Measurements from ENCODE around the gene ZBTB9.
A peak's percentile ranks its signal among the peaks of the same experiment; 100 is the strongest.

ZBTB9 gene

DNA sequence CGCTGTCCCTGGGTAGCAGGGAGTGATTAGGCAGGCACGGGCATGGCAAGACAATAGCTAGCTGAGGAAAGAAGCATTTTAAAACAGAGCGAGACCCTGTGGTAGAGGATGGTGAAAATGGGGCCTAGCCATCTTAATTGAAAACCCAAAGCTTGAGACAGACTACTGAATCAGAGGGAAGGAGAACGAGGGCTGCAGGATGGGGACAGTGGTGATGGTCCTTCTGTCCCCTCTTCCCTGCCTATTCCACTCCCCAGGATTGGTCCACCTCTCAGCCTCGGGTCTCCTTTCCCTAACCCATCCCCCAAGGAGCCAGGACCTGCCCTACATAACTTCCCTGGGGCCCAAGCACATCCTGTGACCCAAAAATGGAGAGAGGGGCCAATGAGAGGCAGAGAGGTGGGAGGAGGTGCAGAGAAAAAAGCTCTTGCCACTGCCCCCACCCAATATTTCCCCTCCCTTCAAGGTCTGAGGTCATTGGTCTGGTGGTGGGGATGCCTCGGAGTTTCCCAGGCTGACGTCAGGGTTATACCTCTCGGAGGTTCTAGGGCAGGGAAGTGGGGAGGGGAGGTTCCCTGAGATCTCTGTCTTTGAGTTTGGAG lies 35.6 kb upstream of the ZBTB9 start:
- no peak for DNase-seq

DNA sequence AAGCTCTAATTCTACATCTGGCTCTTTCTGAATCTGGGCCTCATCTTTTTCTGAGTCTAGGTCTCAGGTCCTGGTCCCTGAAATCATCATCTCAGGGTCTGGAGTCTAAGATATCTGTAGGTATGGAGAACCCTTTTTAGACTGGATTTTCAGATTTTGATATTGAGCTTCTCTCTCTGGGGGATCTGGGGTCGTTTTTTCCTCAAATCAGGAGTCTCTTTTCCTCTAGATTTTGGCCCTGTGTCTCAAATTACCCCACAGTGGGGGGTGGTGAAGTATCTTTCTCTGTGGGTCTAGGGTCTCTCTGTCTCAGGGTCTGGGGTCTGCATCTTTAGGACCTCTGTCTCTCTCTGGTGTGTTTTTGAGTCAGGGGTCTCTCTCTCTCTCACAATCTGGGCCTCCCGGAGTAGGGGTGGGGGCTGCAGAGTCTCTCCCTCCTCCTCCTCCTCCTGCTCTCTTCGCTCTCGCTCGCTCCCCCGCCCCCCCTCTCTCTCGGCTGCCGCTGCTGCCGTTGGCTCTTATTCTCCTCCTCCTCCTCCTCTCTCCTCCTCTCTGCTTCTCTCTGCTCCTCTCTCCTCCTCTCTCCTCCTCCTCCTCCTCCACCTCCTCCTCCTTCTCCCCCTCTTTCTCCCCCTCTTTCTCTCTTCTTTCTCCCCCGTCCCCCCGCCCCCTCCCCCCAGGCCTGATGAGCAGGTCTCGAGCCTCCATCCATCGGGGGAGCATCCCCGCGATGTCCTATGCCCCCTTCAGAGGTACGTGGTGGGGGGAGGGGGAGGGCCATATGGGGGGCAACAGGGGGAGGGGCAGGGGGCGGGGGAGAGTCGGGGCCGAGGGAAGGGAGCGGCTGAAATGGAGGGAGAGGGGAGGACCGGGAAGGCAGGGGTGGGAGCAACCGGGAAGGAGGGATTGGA lies 34.5 kb upstream of the ZBTB9 start, which contains the start of gene SYNGAP1:
Gene SYNGAP1, plus strand, starts transcription at position 486 of the 911 bp plus-strand sequence. Its CDS starts 200 bp downstream, at position 686.
- DNase-seq = peak; percentile 50

DNA sequence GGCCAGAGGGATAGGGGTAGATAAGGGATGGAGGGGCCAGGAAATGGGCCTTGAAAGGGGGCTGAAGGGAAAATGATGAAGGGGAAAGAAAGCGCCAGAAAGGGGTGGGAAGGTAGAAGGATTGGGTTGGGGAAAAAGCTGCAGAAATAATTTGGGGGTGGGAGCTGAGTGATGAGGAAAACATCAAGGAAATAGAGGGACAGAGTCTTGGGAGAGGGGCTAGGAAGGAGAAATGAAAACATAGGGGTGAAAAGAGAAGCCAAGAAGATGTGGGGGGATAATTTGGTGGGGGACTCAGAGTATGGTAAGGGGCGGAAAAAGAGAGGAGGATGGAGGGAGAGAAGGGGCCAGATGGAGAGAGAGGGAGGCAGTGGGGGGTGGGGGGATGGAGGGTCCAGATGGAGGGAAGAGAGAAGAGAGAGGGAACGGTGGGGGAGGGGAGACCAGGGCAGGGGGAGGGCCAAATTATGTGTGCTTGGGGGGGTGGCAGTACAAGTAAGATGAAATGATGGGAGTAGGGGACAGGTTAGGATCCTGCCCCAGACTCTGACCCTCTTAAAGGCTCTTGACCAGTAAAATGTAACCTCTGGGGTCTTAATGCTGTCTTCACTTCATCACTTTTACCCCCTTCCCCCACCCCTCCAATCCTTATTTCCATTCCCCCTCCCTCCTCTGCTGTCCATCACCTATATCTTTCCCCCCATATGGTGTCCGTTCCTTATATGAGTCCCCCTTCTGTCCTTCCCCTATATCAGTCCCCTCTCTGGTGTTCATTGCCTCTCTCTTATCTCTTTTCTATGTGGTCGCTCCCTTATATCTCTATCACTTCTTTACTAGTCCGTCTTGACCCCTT lies 33.7 kb upstream of the ZBTB9 start:
- DNase-seq = no peak

DNA sequence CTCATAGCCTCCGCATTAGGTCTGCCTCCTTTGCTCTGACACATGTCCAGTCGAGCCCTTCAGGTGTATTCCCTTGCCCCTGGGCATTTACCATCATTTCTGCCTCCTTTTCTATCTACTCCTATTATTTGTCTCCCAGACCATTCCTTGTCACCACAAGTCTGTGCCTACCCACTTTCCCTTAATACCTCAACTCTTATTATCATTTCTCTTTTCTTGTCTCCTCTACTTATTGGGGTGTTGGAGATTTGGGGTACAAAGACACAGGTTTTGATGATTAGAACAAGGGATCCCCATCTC lies 33.1 kb upstream of the ZBTB9 start:
- DNase-seq = no peak

DNA sequence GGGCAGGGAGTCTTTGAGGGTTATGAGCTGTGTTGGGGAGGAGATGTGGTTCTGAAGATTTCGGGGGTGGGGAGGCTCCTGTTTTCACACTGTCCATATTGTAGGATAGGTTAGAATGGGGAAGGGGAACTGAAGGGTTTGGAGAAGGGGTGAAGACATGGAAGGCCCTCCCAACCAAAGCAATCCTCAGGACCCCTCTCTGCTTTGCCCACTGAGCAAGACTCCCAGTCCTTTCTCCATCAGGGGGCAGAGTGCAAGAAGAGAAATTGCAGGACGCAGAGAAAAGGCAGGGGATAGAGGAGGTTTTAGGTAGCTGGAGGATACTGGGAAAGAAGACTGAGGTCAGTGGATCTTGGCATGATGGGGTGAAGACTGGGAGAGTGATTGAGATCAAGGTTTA lies 30.6 kb upstream of the ZBTB9 start:
- no peak for DNase-seq

DNA sequence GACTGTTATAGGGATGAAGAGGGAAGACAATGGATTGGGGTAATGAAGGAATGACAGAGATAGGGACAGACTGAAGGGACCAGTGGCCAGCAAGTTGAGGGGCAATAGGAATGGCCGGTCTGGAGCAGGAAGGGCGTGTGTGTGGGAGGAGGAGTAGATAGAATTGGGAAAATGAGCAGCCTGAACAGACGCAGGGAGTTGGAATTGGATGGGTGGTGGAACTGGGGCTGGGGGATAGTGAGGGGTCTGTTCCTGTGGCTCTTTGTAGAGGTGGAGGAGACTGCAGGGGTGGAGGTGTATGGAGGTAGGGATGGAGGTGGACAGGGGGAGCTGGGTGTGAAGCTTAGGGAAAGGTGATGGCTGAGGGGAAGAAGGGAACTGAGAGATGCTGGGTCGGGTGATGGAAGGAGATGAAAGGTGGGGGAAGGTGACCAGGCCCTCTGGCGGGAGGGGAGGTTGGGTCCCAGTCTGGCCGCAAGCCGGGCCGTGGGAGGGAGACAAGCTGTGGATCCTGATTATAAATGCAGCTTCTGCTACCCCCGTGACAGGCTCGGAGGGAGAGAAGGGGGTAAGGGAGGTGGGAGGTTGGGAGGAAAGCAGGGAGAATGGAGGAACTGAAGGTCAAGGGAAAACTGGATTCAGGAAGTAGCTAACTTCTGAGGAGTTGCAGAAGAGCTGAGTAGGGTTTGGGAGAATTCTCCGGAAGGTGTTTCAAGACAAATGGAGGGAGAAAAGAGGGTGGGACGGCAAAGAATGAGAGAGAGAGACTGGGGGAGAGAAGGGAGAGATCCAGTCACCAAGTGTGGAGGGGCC lies 29.3 kb upstream of the ZBTB9 start:
- no peak for DNase-seq

DNA sequence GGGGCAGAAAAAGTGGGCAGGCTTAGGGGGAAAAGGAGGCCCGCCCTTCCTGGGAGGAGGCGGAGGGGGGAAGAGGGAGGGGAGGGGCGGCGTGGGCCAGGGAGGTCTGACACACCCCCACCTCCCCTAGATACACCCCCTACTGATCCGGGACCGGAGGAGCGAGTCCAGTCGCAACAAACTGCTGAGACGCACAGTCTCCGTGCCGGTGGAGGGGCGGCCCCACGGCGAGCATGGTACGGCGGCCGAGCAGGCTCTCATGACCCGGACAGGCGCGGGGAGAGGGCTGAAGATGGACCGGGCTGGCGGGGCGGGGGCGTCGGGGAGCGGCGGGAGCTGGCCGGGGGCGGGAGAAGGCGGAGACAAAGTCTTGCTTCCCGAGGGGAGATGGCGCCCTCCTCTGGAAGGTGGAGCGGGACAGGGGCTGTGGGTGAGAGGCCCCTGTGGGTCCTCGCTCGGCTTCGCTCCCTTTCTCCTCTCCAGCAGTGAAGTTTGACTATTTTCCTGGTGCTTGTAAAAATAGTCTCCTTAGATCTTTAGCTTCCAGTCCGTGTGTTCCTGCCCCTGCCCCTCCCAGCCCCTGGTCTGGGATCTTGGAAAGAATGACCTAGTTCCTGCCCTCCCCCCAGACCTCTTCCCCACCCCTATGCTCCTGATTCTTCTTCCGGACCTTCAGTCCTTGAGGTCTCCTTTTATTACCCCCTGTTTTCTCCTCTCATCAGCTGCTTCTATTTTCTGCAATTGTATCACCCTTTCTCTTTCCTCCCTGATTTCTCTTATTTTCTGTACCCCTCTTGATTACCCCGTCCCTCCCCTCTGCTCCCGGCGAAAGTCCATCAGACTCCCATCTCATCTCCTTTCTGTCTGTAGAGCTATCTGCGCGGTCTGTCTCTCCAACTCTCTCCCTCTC lies 28.5 kb upstream of the ZBTB9 start:
- peak; percentile 93 for DNase-seq

DNA sequence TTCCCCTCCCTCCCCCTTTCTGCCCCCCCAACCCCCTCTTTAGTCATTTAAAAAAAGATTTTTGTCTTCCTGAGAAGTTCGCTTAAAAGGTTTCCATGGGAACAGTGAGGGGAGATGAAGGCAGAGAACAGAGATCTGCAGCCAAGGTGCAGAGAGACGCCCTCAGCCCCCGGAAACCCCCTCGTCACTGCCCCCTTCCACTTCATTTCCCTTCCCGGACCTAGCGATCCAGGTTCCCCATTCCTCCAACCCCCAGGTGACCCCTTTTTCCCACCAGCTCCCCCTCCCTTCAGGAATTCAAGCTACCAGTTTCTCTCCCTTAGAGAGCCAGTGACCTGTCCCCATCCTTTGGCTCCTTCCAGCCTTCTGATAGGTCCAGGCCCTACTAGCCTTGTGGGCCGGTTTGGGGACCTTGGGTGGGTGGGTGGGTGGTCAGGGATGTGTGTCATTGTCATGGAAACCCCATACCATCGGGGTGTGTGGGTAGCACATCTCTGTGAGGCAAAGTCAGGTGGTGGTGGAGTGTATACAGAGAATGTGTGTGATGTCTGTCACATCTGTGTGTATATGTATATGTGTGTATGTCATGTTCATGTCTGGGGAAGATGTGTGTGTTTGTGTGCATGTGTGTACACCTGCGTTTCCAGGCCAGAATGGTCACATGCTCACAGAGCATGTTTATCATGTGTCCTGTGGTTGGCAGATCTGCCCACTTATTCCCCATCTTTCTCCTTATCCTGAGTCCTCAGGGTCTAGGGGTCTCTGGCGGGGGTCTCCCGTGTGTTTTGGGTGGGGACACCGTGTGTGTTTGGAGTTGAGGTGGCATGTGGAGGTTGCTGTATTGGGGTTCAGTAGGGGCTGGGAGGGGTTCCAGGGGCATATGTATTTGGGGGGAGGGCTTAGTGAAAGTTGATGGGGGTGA lies 27.5 kb upstream of the ZBTB9 start:
- DNase-seq = no peak

DNA sequence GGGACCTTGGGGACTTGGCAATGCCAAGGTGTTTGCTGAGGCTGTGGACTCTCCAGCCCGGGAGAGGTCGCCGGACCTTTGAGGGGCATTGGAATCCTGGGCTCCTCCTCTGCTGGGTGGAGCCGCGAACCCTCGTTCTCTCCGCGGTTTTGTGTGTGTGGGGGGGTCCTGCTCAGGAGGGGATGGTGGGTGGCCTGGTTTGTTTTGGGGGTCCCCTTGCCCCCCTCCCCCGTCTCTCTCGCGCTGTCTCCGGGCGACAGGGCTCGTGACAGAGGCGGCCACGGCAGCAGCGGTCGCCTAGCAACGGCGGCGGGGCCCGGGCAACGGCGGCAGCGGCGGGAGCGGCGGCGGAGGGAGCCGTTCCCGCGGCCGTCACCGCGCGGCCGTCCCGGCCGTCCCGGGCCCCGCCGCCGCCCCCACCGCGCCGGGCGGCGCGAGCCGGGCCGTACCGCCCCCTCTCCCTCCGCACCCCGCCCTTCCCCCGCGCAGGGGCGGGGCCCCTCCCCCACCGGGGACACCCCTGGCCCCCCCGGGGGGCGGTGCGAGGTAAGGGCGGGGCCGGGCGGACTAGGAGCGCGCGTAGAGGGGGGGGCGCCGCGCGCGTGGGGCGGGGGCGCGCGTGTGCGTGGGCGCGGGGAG lies 26.7 kb upstream of the ZBTB9 start:
- DNase-seq = no peak

DNA sequence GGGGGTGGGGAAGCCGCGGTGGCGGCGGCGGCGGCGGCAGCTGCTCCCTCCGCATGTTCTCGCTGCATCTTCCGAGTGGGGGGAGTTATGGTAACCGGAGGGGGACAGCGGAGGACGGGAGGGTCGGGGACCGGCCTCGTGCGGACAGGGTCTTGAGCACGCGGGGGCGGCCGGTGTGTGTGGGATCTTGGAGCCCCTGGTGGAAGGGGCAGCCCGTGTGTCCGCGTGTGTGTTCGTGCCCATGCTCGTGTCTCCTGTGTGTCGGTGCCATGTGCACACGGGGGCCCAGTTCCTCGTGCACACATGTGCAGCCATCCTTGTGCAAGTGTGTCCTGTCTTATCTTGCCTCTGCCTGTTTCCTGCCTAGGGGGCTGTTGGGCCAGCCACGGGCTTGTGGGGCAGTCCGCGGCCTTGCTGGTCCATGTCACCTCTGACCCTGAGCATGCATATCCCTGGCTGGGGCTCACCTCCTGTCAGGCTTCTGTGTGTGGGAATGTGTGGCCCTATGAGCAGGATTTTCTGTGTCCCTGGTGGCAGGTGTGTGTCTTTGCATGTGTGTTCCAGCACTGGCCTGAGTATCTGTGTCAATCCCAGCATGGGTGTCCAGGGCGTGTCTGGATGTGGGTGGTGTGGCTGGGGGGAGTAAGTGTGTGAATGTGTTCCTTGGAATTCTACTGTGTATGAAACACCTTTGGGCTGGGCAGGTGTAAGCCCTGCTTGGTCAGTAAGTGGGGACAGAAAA lies 26.0 kb upstream of the ZBTB9 start:
- DNase-seq = no peak

DNA sequence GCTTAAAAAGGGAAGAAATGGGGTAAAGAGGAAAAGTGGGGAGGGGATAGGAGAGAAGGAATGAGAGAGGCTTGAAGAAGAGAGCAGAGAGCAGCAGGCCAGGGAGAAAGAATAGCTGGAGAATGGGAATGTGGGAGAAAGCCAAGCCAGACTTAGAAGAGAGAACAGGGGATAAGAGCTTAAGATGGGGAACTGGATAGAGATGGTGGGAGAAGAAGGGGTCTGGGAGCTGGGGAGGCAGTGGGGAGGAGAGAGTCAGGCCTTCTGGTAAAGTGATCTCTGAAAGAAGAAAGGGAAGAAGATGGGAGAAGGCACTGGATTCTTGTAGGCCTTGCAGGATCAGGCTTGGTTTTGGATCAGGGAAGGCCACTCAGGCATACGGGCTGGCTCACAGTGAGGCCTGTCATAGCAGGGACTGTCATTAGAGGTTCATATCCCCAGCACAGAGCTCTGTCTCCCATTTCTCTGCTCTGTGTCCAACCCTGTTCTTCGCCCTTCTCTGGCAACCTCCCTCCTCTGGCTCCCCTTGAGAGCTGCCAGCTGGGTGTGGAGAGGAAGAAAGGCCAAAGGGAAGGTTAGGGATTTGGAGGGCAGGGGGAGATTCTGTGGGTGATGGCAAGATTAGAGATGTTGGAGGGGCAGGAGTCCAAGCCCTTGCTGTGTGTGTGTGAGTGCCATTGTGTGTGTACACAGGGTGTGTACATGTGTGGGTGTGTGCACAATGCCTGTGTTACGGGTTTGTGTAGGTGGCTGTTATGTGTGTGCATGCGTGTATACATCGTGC lies 25.2 kb upstream of the ZBTB9 start:
- DNase-seq = no peak

DNA sequence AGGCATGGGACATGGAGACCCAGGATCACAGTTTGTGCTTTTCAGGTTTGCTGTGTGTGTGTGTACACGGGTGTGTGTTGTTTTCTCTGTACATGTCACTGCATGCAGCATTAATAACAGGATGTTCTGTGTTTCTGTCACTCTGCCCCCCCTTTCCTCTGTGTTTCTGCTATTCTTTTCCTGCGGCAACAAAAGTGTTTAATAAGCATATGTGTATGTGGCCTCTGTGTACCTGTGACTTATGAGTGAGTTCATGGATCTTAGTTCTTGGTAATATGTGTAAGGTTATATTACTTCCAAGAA lies 24.7 kb upstream of the ZBTB9 start:
- no peak for DNase-seq

DNA sequence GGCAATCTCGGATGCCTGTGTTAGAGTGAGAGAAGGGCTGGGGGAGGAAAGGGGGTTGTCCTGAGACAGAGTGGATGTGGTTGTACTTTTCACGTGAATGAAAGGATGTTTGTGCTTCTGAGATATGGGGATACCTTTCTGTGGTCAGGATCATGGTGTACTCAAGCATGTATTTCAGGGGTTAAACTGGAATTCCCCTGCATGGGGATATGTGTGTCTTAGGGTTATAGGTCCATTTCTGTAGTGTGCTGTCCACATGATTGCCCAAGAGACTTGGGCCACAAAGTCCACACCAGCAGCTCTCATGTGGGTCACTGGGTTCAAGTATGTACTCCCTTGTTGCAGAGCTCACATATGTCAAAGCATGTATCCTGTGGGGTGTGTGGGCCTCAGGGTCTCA lies 24.0 kb upstream of the ZBTB9 start:
- DNase-seq = no peak

DNA sequence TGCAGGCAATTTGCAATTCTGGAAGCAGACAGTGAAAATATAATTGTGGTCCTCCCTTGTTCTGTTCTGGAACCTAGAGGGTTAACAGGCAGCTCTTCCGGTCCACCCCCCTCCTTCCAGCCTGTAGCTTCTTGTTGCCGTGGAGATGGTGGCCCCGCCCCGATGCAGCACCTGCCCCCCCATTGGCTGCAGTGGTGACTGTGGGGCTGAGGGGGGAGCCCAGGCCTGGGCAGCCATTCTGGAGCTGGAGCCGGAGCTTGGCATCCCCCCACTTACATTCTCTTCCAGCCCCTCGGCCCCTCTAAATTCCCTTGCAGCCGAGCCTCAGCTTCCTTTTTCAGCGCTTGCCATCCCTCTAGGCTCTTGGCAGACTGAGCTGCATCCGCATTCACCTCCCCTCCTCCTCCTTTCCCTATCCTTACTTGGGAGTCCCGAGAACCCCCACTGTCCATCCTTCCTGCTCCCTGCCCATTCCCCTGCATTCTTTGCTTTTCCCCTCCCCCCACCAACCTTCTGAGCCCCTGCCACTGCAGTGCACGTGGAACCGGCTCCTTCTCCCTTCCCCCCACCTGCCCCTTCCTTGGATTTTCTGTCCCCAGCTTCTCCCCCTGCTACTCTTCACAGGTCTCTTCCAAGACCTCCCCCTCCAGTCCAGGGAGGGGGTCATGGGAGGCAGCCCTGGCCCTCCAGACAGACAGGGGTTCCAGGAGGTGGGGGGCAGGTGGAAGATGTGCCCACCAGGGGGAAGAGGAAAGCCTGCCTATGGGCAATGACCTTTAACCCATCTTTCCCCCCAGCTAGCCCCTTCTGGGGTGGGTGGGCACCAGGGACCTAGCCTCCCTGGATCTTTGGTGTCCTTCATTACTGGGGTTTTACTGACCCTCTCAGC lies 23.1 kb upstream of the ZBTB9 start:
- DNase-seq = peak; percentile 74

DNA sequence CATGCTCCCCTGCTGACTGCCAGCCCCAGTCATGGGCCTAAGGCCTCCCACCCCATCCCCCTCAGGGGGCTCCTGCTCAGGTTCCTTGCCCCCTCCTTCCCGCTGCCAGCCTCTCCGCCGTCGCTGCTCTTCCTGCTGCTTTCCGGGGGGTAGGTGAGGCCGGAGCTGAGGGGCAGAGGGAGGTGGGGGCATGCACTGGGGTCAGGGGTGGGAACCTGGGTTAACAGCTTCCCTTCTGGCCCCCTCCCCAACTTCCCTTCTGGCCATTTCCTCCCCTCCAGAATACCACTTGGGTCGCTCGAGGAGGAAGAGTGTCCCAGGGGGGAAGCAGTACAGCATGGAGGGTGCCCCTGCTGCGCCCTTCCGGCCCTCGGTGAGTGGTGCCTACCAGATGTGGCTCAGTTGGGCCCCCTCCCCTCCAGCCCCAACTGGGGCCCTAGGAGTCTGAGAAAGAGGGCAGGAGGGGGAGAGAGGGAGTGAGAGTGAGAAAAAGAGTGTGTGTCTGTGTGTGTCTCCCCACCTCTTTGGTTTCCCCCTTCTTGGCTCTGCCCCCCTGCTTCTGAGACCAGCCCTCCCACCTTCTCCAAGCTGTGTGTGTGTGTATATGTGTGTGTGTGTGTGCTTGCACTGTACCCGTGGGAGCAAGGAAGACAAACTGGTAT lies 22.4 kb upstream of the ZBTB9 start:
- DNase-seq = no peak

DNA sequence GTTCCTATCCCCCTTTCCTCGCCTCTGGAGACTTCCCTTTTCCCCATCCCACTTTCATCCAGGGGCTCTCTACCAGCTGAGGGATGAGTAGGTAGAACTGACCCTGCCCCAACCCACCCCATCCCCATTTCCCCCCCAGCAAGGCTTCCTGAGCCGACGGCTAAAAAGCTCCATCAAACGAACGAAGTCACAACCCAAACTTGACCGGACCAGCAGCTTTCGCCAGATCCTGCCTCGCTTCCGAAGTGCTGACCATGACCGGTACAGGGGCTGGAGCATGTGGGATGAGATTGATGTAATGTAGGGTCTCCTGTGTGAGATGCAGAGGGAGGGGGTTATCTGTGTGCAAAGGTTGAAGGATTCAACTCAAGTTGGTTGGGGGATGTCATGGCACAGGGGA lies 21.8 kb upstream of the ZBTB9 start:
- no peak for DNase-seq

DNA sequence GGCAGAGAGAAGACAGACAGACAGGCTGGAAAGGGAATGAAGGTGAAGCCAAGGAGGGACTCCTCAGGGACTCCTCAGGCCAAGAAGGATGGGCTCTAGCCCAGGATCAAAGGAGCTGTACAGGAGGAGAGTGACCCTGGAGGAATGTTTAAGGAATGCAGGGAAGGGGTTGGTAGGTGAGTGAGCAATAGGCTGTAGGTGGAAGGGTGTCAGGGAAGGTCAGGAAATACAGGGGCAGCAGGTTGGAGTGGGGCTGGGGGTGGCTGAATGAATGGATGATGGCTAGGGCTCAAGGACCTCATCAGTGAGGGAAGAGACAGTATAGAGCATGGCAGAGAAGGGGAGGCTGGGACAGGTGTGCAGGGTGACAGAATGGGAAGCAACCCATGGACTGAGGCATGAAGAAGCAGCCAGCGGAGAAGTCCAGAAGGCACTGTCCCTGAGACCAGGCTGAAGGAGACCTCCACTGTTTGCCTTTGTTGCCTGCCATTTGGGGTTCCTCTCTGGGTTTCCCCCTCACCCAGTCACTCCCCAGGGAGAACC lies 21.3 kb upstream of the ZBTB9 start:
- no peak for DNase-seq

All from NCI-H510A (cell line).